Tibial artery (tissue), 4 donors: Measurements from ENCODE around the gene ZSCAN9.

ENCODE experiments used
- DNase-seq, 2 donors: peaks; one replicate each; pipeline ENCODE4 v3.0.0-alpha.2; 2019
- H3K27ac ChIP-seq, 2 donors: fragments of 200-600 bp; sonication (generic) in 1 of 2; 1 replicate in 1 of 2; 2 replicates in 1 of 2; pipeline ENCODE4 v1.5.1; 2018 to 2019; ENCODE audit warnings: mild to moderate bottlenecking in 1 of 2
- H3K27me3 ChIP-seq, 2 donors: fragments of 200-600 bp; sonication (generic) in 1 of 2; one replicate each; pipeline versions ENCODE4 v1.5.1 to v1.6.0; 2016 to 2019
- H3K36me3 ChIP-seq, 3 donors: fragments of 200-600 bp; sonication (generic) in 2 of 3; one replicate each; pipeline ENCODE4 v1.5.1; 2016 to 2019; ENCODE audit warnings: mild to moderate bottlenecking in 2 of 3
- H3K4me1 ChIP-seq, 4 donors: fragments of 200-600 bp; sonication (generic) in 2 of 4; 1 replicate in 3 of 4; 2 replicates in 1 of 4; pipeline ENCODE4 v1.5.1; 2016 to 2019
- H3K4me3 ChIP-seq, 2 donors: fragments of 200-600 bp; sonication (generic) in 1 of 2; 1 replicate in 1 of 2; 2 replicates in 1 of 2; pipeline ENCODE4 v1.5.1; 2018 to 2019; ENCODE audit warnings: mild to moderate bottlenecking in 2 of 2
- H3K9me3 ChIP-seq, 3 donors: fragments of 200-600 bp; sonication (generic) in 1 of 3; one replicate each; pipeline ENCODE4 v1.5.1; 2016 to 2019
- intact Hi-C: fragments of 100-400 bp; cut with DNase I; formaldehyde crosslinking; loops from one replicate; pipeline ENCODE4 v1.15.0; 2023; ENCODE audit warnings: low total_unique reads
- TF ChIP-seq, protein P1 (sequence below), 2 experiments: fragments of 200-600 bp in 1 of 2; fragments of 450-650 bp in 1 of 2; IDR thresholded peaks; one replicate each; pipeline ENCODE4 v1.5.1; 2017 to 2019; ENCODE audit warnings: antibody characterized with exemption in 2 of 2, mild to moderate bottlenecking in 1 of 2, moderate library complexity in 1 of 2

ZSCAN9 gene

DNA sequence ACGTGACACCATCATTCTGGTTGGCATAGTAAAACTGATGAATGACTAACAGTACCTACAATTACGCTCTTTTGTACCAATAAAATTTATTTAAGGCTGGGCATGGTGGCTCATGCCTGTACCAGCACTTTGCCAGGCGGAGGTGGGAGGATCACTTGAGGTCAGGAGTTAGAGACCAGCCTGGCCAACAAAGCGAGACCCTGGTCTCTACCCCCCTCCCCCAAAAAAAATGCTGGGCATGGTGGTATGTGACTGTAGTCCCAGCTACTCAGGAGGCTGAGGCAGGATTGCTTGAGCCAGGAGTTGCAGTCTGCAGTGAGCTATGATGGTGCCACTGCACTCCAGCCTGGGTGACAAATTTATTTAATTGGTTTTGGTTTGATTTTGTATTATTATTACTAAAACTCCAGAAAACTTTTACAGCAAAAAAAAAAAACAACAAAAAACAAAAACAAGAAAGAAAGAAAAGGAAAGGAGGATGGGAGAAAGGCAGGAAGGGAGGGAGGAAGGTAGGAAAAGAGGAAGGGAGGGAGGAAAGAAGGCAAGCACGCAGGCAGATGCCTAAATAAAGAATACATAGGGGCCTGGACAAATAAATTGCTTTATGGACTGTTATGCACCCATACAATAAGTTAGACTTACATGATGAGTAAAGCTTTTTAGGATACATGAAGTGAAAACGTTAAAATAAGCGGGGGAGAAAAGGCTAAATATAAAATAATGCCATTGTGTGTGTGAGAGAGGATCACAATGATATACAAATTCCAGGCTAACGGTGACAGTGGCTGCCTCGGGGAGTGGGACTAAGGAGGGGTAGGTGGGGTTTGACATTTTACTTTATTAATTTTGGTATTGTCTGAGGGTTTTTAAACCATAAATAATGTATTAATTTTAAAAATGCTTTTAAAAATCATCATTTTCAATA lies 682 bp upstream of the ZSCAN9 start:
- H3K9me3 ChIP-seq, result no peaks in the 10 kb centered on the region
- intact Hi-C loops, result loop anchor here (10.0 kb wide), 2 partner anchors 100 to 130 kb away; partner anchors contain the start of gene ZSCAN16
- DNase-seq, result no peak
- peak overlapping the region; percentile 78 to 80 for H3K27ac ChIP-seq
- H3K4me3 ChIP-seq, result peak overlapping the region; percentile 69 to 72
- TF ChIP-seq, protein P1, sequence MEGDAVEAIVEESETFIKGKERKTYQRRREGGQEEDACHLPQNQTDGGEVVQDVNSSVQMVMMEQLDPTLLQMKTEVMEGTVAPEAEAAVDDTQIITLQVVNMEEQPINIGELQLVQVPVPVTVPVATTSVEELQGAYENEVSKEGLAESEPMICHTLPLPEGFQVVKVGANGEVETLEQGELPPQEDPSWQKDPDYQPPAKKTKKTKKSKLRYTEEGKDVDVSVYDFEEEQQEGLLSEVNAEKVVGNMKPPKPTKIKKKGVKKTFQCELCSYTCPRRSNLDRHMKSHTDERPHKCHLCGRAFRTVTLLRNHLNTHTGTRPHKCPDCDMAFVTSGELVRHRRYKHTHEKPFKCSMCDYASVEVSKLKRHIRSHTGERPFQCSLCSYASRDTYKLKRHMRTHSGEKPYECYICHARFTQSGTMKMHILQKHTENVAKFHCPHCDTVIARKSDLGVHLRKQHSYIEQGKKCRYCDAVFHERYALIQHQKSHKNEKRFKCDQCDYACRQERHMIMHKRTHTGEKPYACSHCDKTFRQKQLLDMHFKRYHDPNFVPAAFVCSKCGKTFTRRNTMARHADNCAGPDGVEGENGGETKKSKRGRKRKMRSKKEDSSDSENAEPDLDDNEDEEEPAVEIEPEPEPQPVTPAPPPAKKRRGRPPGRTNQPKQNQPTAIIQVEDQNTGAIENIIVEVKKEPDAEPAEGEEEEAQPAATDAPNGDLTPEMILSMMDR (IDR thresholded peaks at IDR 0.05), result no peak
- peaks cover 20 to 25% (median 21%) of the 10 kb centered on the region in 3 donors for H3K36me3 ChIP-seq
- H3K4me1 ChIP-seq, result peaks cover 0 to 12% (median 7%) of the 10 kb centered on the region in 4 donors
- peaks cover 0 to 3% of the 10 kb centered on the region in 2 donors for H3K27me3 ChIP-seq

DNA sequence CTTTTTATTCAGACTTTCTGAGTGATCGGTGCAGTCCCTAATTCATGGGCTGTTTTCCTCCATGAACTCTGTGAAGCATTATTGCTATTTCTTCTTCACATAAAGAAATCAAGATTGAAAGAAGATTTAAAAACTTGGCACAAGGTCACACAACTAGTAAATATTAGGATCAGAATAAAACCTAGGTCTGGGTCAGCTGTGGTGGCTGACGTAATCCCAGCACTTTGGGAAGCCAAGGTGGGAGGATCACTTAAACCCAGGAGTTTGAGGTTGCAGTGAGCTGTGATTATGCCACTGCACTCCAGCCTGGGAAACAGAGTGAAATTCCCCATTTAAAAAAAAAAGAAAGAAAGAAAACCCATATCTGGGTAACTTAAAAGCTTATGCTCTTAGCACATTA lies 1.4 kb downstream of the ZSCAN9 start:
- H3K36me3 ChIP-seq, result peaks cover 38 to 46% (median 40%) of the 10 kb centered on the region in 3 donors
- peaks cover 0 to 11% (median 7%) of the 10 kb centered on the region in 4 donors for H3K4me1 ChIP-seq
- no peaks in the 10 kb centered on the region for H3K9me3 ChIP-seq
- TF ChIP-seq, protein P1 (IDR thresholded peaks at IDR 0.05), result no peak
- intact Hi-C loops, result loop anchor here (10.0 kb wide), 2 partner anchors 102 to 128 kb away; partner anchors contain the start of gene ZSCAN16
- H3K4me3 ChIP-seq, result no peak overlapping the region
- no peak overlapping the region for H3K27ac ChIP-seq
- H3K27me3 ChIP-seq, result peaks cover 0 to 3% of the 10 kb centered on the region in 2 donors
- no peak for DNase-seq

DNA sequence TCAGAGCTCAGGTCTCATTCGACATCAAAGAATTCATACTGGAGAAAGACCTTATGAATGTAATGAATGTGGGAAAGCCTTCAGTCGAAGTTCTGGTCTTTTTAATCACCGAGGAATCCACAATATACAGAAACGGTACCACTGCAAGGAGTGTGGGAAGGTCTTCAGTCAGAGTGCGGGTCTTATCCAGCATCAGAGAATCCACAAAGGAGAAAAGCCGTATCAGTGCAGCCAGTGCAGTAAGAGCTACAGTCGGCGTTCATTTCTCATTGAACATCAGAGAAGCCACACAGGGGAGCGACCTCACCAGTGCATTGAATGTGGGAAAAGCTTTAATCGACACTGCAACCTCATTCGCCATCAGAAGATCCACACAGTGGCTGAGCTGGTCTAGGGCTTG lies 7.7 kb downstream of the ZSCAN9 start:
- Histone ChIP-seq H3K27ac (no peak overlapping the region), H3K36me3 (peaks cover 52 to 67% (median 52%) of the 10 kb centered on the region in 3 donors), H3K27me3 (no peaks in the 10 kb centered on the region), H3K4me1 (no peaks in the 10 kb centered on the region), H3K4me3 (no peak overlapping the region), H3K9me3 (no peaks in the 10 kb centered on the region)
- DNase-seq, result no peak
- intact Hi-C loops, result no loop called here
- TF ChIP-seq, protein P1 (IDR thresholded peaks at IDR 0.05), result no peak

DNA sequence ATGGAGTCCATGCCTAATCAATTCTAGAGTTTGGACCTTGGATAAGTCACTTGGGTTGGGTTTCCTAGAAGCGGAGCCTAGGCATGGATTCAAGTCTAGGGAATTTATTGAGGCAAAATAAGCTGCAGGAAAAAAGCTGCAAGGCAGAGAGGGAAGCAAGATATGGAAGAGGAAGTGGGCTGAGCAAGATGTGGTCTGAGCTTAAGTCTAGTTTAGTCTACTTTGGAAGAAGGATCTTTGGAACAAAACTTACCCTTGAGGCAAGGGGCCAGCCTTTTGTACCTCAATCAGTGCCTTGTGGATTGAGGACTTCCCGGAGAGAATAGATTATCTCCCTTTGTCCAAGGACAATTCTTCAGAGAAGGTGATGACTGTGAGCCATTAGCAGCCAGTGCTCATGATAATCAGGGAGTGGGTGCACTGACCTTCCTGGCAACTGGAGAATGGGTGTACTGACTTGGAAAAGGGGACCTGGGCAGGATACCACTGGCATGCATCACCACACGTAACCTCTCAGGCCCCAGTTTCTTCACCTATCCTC lies 10.9 kb downstream of the ZSCAN9 start:
- DNase-seq, result no peak
- Histone ChIP-seq H3K27ac (no peak overlapping the region), H3K4me1 (no peaks in the 10 kb centered on the region), H3K36me3 (peaks cover 20 to 35% (median 28%) of the 10 kb centered on the region in 3 donors), H3K27me3 (no peaks in the 10 kb centered on the region), H3K9me3 (no peaks in the 10 kb centered on the region), H3K4me3 (no peak overlapping the region)
- TF ChIP-seq, protein P1 (IDR thresholded peaks at IDR 0.05), result no peak
- intact Hi-C loops, result no loop called here

DNA sequence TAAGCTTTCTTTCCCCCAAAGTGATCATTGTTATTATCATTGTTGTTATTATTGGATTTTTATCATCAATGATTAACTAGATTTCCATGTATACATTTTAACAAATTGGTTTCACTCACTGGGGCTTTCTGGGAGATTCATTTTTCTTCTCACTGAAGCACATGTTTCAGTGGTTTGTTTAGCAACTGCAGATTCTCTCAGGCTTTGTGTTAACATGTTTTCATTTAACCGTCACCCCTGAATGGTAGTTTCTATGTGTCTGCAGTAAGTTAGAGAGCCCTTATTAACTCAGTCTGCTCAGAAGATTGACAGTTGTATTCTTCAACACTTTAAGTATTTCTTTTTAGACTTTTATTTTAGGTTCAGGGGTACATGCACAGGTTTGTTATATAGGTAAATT lies 14.6 kb downstream of the ZSCAN9 start:
- H3K36me3 ChIP-seq, result peaks cover 11 to 12% (median 12%) of the 10 kb centered on the region in 3 donors
- no peak for DNase-seq
- intact Hi-C loops, result no loop called here
- H3K4me3 ChIP-seq, result no peak overlapping the region
- no peaks in the 10 kb centered on the region for H3K9me3 ChIP-seq
- H3K4me1 ChIP-seq, result no peaks in the 10 kb centered on the region
- no peaks in the 10 kb centered on the region for H3K27me3 ChIP-seq
- no peak overlapping the region for H3K27ac ChIP-seq
- TF ChIP-seq, protein P1 (IDR thresholded peaks at IDR 0.05), result no peak
